Measurements from ENCODE around the gene MCRIP1.

Gene MCRIP1

GRCh38 chr17:81810476-81810875 is 22.6 kb downstream of the MCRIP1 start:
- Histone ChIP-seq H3K36me3 (ENCODE audit: control insufficient read depth, insufficient read depth, low read length) (no peaks in the 10 kb centered on the region), H3K27ac (ENCODE audit: insufficient read depth, low read depth, low read length, poor library complexity, severe bottlenecking) (no peak overlapping the region), H3K4me1 (ENCODE audit: control insufficient read depth, insufficient read depth, low read length) (no peaks in the 10 kb centered on the region), H3K4me3 (ENCODE audit: insufficient read depth, low read depth, low read length) (no peak overlapping the region), H3K9me3 (ENCODE audit: control insufficient read depth, low read length) (no peaks in the 10 kb centered on the region), H3K27me3 (ENCODE audit: control insufficient read depth, insufficient read depth, low read length, poor library complexity, severe bottlenecking) (peaks cover 35% of the 10 kb centered on the region)
- WGBS, 2 experiments: 83 to 84% methylated on average over 8 of the region's 8 CpGs

DNA sequence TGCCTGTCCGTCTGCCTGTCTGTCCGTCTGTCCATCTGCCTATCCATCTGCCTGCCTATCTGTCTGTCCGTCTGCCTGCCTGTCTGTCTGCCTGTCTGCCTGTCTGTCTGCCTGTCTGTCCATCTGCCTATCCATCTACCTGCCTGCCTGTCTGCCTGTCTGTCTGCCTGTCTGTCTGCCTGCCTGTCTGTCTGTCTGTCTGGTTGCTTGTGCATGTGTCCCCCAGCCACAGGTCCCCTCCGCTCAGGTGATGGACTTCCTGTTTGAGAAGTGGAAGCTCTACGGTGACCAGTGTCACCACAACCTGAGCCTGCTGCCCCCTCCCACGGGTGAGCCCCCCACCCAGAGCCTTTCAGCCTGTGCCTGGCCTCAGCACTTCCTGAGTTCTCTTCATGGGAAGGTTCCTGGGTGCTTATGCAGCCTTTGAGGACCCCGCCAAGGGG is 23.5 kb downstream of the MCRIP1 start:
- 84 to 86% methylated on average over 7 of the region's 7 CpGs for WGBS, 2 experiments
- H3K27me3 ChIP-seq (ENCODE audit: control insufficient read depth, insufficient read depth, low read length, poor library complexity, severe bottlenecking): peaks cover 44% of the 10 kb centered on the region
- no peak overlapping the region for H3K27ac ChIP-seq (ENCODE audit: insufficient read depth, low read depth, low read length, poor library complexity, severe bottlenecking)

DNA sequence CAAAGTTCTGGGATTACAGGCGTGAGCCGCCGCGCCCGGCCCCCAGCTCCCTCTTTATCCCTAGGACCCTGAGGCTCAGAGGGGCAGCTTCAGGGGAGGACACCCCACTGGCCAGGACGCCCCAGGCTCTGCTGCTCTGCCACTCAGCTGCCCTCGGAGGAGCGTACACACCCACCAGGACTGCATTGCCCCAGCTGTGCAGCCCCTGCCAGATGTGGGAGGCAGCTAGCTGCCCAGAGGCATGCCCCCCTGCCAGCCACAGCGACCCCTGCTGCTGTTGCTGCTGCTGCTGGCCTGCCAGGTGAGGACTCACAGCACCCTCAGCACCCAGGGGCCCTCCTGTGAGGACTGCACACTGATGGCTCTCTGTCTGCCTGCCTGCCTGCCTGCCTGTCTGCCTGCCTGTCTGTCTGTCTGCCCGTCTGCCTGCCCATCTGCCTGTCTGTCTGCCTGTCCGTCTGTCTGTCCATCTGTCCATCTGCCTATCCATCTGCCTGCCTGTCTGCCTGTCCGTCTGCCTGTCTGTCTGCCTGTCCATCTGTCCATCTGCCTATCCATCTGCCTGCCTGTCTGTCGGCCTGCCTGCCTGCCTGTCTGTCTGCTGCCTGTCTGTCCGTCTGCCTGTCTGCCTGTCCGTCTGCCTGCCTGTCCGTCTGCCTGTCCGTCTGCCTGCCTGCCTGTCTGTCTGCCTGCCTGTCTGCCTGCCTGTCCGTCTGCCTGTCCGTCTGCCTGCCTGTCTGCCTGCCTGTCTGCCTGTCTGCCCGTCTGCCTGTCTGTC is 24.1 kb downstream of the MCRIP1 start:
- H3K27ac ChIP-seq (ENCODE audit: insufficient read depth, low read depth, low read length, poor library complexity, severe bottlenecking): no peak overlapping the region
- peaks cover 50% of the 10 kb centered on the region for H3K27me3 ChIP-seq (ENCODE audit: control insufficient read depth, insufficient read depth, low read length, poor library complexity, severe bottlenecking)
- H3K4me3 ChIP-seq (ENCODE audit: insufficient read depth, low read depth, low read length): no peak overlapping the region
- 82% methylated on average over 20 of the region's 20 CpGs for WGBS, 2 experiments
- no peaks in the 10 kb centered on the region for H3K4me1 ChIP-seq (ENCODE audit: control insufficient read depth, insufficient read depth, low read length)
- no peaks in the 10 kb centered on the region for H3K36me3 ChIP-seq (ENCODE audit: control insufficient read depth, insufficient read depth, low read length)
- no peaks in the 10 kb centered on the region for H3K9me3 ChIP-seq (ENCODE audit: control insufficient read depth, low read length)

More for the DNA sequence above, 23.5 kb downstream of the MCRIP1 start:
- no peaks in the 10 kb centered on the region for H3K9me3 ChIP-seq (ENCODE audit: control insufficient read depth, low read length)
- no peak overlapping the region for H3K4me3 ChIP-seq (ENCODE audit: insufficient read depth, low read depth, low read length)
- no peaks in the 10 kb centered on the region for H3K36me3 ChIP-seq (ENCODE audit: control insufficient read depth, insufficient read depth, low read length)
- no peaks in the 10 kb centered on the region for H3K4me1 ChIP-seq (ENCODE audit: control insufficient read depth, insufficient read depth, low read length)

DNA sequence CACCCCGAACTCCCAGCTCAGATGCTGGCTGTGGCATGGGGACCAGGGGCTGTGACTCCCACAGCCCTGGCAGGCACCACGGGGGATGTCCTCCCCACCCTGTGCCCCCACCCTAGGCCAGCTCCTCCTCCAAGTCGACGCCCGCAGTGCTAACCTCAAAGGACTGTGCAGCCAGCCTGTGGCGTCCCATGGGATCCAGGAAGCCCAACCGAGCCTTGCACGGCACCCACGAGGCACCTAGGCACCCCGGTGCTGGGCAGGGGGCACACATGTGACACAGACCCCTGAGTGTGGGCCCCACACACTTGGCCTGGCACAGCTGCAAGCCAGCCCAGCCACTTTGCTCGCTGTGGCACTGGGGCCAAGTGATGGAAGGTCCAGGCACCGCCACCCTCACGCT is 25.3 kb downstream of the MCRIP1 start:
- no peaks in the 10 kb centered on the region for H3K4me1 ChIP-seq (ENCODE audit: control insufficient read depth, insufficient read depth, low read length)
- H3K27me3 ChIP-seq (ENCODE audit: control insufficient read depth, insufficient read depth, low read length, poor library complexity, severe bottlenecking): peaks cover 61% of the 10 kb centered on the region
- H3K4me3 ChIP-seq (ENCODE audit: insufficient read depth, low read depth, low read length): no peak overlapping the region
- no peaks in the 10 kb centered on the region for H3K36me3 ChIP-seq (ENCODE audit: control insufficient read depth, insufficient read depth, low read length)
- no peak overlapping the region for H3K27ac ChIP-seq (ENCODE audit: insufficient read depth, low read depth, low read length, poor library complexity, severe bottlenecking)
- H3K9me3 ChIP-seq (ENCODE audit: control insufficient read depth, low read length): no peaks in the 10 kb centered on the region
- WGBS, 2 experiments: 82 to 87% methylated on average over 13 of the region's 13 CpGs

GRCh38 chr17:81807210-81807719 is 25.8 kb downstream of the MCRIP1 start:
- Histone ChIP-seq H3K4me3 (ENCODE audit: insufficient read depth, low read depth, low read length) (no peak overlapping the region), H3K36me3 (ENCODE audit: control insufficient read depth, insufficient read depth, low read length) (no peaks in the 10 kb centered on the region), H3K27ac (ENCODE audit: insufficient read depth, low read depth, low read length, poor library complexity, severe bottlenecking) (no peak overlapping the region), H3K9me3 (ENCODE audit: control insufficient read depth, low read length) (no peaks in the 10 kb centered on the region), H3K4me1 (ENCODE audit: control insufficient read depth, insufficient read depth, low read length) (no peaks in the 10 kb centered on the region), H3K27me3 (ENCODE audit: control insufficient read depth, insufficient read depth, low read length, poor library complexity, severe bottlenecking) (peaks cover 67% of the 10 kb centered on the region)
- 76% methylated on average over 18 of the region's 18 CpGs for WGBS, 2 experiments

DNA sequence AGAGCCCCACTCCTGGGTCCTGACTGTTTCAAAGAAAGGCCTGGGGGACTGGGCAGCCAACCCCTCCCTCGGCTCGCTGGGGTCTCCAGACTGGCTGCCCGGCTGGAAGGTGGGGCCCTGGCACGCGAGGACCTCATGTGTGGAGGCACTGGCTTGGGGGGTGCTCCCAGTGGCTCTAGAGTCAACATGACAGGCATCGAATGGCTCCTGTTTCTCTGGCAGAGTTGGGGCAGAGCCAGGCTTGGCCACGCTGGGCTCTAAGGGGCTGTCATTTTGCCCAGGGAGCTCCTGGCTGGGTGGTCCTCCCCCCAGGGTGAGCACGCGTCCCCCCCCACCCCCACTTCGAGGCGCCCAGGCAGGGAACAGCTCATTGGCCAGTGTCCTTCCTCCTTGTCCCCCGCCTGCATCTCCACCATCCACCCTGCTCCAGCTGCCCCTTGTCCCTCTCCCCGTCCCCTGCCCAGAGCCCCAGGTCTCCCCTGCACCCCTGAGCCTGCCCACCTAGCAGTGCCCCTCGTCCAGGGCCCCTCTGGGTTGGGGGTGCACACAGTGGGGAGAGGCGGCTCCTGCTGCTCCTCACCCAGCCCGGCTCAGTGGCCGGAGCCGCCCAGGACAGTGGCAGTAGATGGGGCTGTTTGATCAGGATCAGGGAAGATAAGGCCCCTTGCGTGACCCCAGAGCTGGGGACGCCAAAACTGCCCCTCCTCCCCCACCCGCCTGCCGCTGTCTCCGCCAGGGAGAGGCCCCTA is 26.5 kb downstream of the MCRIP1 start:
- 54 to 57% methylated on average over 21 to 23 of the region's 23 CpGs for WGBS, 2 experiments
- no peak overlapping the region for H3K4me3 ChIP-seq (ENCODE audit: insufficient read depth, low read depth, low read length)
- H3K27ac ChIP-seq (ENCODE audit: insufficient read depth, low read depth, low read length, poor library complexity, severe bottlenecking): no peak overlapping the region
- H3K36me3 ChIP-seq (ENCODE audit: control insufficient read depth, insufficient read depth, low read length): no peaks in the 10 kb centered on the region
- peaks cover 73% of the 10 kb centered on the region for H3K27me3 ChIP-seq (ENCODE audit: control insufficient read depth, insufficient read depth, low read length, poor library complexity, severe bottlenecking)
- no peaks in the 10 kb centered on the region for H3K9me3 ChIP-seq (ENCODE audit: control insufficient read depth, low read length)
- no peaks in the 10 kb centered on the region for H3K4me1 ChIP-seq (ENCODE audit: control insufficient read depth, insufficient read depth, low read length)

DNA sequence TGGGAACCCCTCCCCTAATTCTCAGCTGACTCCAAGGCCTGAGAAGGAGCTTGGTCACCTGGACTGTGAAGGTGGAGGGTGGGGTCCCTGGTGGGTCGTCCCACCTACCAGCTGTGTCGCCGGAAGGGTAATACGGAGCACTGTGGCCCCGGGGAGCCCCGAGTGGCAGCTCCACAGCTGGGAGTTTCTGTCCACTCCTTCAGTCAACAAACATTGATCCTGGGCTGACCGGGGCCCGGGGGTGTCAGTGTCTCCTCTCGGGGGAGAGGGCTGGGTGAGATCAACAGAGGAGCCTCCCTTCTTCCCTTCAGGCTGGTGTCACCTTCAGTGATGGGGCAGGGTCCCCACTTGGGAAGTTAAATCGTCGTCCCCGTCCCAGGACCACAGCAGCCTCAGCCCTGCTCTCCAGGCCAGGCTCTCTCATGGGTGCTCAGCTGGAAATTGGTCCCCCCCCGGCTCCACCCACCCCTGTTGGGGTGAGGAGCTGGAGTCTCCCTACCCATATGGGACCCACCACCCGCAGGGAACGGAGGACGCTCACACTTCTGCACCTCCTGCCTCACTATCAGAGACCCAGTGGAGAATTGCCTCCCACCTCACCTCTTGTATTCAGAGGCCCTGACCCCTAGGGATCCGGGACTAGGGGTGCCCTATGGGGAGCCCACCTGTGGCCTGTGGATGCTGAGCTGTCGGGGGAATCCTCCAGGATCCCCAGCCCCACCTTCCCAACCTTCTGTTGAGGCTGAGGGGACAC is 27.2 kb downstream of the MCRIP1 start:
- Histone ChIP-seq H3K27ac (ENCODE audit: insufficient read depth, low read depth, low read length, poor library complexity, severe bottlenecking) (no peak overlapping the region), H3K4me1 (ENCODE audit: control insufficient read depth, insufficient read depth, low read length) (no peaks in the 10 kb centered on the region), H3K27me3 (ENCODE audit: control insufficient read depth, insufficient read depth, low read length, poor library complexity, severe bottlenecking) (peaks cover 81% of the 10 kb centered on the region), H3K4me3 (ENCODE audit: insufficient read depth, low read depth, low read length) (no peak overlapping the region), H3K36me3 (ENCODE audit: control insufficient read depth, insufficient read depth, low read length) (no peaks in the 10 kb centered on the region), H3K9me3 (ENCODE audit: control insufficient read depth, low read length) (no peaks in the 10 kb centered on the region)
- 80 to 81% methylated on average over 18 of the region's 18 CpGs for WGBS, 2 experiments

GRCh38 chr17:81804559-81805399 is 28.3 kb downstream of the MCRIP1 start:
- Histone ChIP-seq H3K9me3 (ENCODE audit: control insufficient read depth, low read length) (no peaks in the 10 kb centered on the region), H3K27ac (ENCODE audit: insufficient read depth, low read depth, low read length, poor library complexity, severe bottlenecking) (no peak overlapping the region), H3K36me3 (ENCODE audit: control insufficient read depth, insufficient read depth, low read length) (no peaks in the 10 kb centered on the region), H3K27me3 (ENCODE audit: control insufficient read depth, insufficient read depth, low read length, poor library complexity, severe bottlenecking) (peaks cover 91% of the 10 kb centered on the region), H3K4me3 (ENCODE audit: insufficient read depth, low read depth, low read length) (peak overlapping the region; percentile 20), H3K4me1 (ENCODE audit: control insufficient read depth, insufficient read depth, low read length) (no peaks in the 10 kb centered on the region)
- 8 to 10% methylated on average over 65 of the region's 65 CpGs for WGBS, 2 experiments

DNA sequence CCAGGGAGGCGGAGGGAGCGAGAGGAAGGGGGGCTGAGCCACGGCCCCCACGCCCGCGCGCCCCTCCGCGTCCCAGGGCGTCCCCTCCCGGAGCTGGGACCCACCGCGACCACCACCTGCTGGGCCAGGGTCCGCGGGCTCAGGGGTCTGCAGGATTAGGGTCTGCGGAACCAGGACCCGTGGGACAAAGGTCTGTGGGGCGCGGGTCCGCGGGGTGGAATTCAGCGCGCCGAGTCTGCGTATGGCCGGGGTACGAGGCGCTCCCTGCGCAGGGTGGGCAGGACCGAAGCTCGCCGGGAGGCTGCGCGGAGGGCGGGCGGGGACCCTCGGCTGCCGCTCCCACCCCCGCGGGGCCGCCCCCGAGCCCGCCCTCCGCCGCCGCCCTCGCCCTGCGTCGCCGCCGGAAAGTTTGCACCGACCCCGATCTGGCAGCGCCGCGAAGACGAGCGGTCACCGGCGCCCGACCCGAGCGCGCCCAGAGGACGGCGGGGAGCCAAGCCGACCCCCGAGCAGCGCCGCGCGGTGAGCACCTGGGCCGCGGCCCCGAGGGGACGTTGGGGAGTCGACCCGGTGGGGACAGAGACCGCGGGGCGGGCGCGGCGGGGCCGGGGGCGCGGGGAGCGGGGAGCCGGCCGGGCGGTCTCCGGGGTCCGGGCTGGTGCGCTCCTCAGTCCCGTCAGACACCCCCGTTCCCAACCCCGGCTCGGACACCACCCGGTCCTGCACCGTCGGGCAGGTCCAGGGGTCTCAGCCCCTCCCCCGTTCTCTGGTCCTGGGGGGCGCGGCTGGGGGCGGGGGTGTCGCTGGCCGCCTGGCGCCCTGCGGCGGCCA is 29.1 kb downstream of the MCRIP1 start, which contains the start of gene GCGR:
GCGR (plus strand) TSS at position 423 of the 831 bp plus-strand sequence. CDS start 4,869 bp downstream, outside the sequence.
- H3K9me3 ChIP-seq (ENCODE audit: control insufficient read depth, low read length): no peaks in the 10 kb centered on the region
- peaks cover 92% of the 10 kb centered on the region for H3K27me3 ChIP-seq (ENCODE audit: control insufficient read depth, insufficient read depth, low read length, poor library complexity, severe bottlenecking)
- H3K4me1 ChIP-seq (ENCODE audit: control insufficient read depth, insufficient read depth, low read length): no peaks in the 10 kb centered on the region
- WGBS, 2 experiments: 3% methylated on average over 110 of the region's 110 CpGs
- H3K4me3 ChIP-seq (ENCODE audit: insufficient read depth, low read depth, low read length): peak within 1 kb of the TSS; percentile 20
- no peak within 1 kb of the TSS for H3K27ac ChIP-seq (ENCODE audit: insufficient read depth, low read depth, low read length, poor library complexity, severe bottlenecking)
- no peaks in the 10 kb centered on the region for H3K36me3 ChIP-seq (ENCODE audit: control insufficient read depth, insufficient read depth, low read length)

Data from ectodermal cell (in vitro differentiated cells).